ENCODE measurements around the gene RALGPS1.

RALGPS1 gene

GRCh38 chr9:127142291-127142690 is 227.7 kb downstream of the RALGPS1 start:
- TF ChIP-seq GABPA (IDR thresholded peaks at IDR 0.05; ENCODE audit: low read depth) (no peak), POLR2AphosphoS5 (IDR thresholded peaks at IDR 0.05; ENCODE audit: low read depth) (no peak), REST (IDR thresholded peaks at IDR 0.05; ENCODE audit: insufficient replicate concordance, low read depth) (no peak), SPI1 (IDR thresholded peaks at IDR 0.05; ENCODE audit: borderline replicate concordance, low read depth) (no peak)
- TF ChIP-seq, protein P1, sequence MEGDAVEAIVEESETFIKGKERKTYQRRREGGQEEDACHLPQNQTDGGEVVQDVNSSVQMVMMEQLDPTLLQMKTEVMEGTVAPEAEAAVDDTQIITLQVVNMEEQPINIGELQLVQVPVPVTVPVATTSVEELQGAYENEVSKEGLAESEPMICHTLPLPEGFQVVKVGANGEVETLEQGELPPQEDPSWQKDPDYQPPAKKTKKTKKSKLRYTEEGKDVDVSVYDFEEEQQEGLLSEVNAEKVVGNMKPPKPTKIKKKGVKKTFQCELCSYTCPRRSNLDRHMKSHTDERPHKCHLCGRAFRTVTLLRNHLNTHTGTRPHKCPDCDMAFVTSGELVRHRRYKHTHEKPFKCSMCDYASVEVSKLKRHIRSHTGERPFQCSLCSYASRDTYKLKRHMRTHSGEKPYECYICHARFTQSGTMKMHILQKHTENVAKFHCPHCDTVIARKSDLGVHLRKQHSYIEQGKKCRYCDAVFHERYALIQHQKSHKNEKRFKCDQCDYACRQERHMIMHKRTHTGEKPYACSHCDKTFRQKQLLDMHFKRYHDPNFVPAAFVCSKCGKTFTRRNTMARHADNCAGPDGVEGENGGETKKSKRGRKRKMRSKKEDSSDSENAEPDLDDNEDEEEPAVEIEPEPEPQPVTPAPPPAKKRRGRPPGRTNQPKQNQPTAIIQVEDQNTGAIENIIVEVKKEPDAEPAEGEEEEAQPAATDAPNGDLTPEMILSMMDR (IDR thresholded peaks at IDR 0.05; ENCODE audit: insufficient read depth, low read length), result no peak
- Histone ChIP-seq H3K27me3 (ENCODE audit: insufficient read depth, poor library complexity, severe bottlenecking) (peaks cover 5% of the 10 kb centered on the region), H3K27ac (replicated peaks) (no peak overlapping the region), H3K4me3 (replicated peaks; ENCODE audit: insufficient read depth, low read length) (no peak overlapping the region)
- no peak for DNase-seq (ENCODE audit: low read depth in 1 of 2, low spot score in 1 of 2)

- DNase-seq (ENCODE audit: low read depth in 1 of 2, low spot score in 1 of 2), result no peak
- TF ChIP-seq SPI1 (IDR thresholded peaks at IDR 0.05; ENCODE audit: borderline replicate concordance, low read depth) (no peak), REST (IDR thresholded peaks at IDR 0.05; ENCODE audit: insufficient replicate concordance, low read depth) (no peak), GABPA (IDR thresholded peaks at IDR 0.05; ENCODE audit: low read depth) (no peak), POLR2AphosphoS5 (IDR thresholded peaks at IDR 0.05; ENCODE audit: low read depth) (no peak)
- TF ChIP-seq, protein P1 (IDR thresholded peaks at IDR 0.05; ENCODE audit: insufficient read depth, low read length), result no peak
- H3K27ac ChIP-seq (replicated peaks), result no peak overlapping the region
- H3K27me3 ChIP-seq (ENCODE audit: insufficient read depth, poor library complexity, severe bottlenecking), result peaks cover 5% of the 10 kb centered on the region
- H3K4me3 ChIP-seq (replicated peaks; ENCODE audit: insufficient read depth, low read length), result no peak overlapping the region
Observed at GRCh38 chr9:127142931-127143464, 228.4 kb downstream of the RALGPS1 start.

GRCh38 chr9:127143920-127144465 is 229.4 kb downstream of the RALGPS1 start:
- no peak overlapping the region for H3K27ac ChIP-seq (replicated peaks)
- TF ChIP-seq SPI1 (IDR thresholded peaks at IDR 0.05; ENCODE audit: borderline replicate concordance, low read depth) (no peak), REST (IDR thresholded peaks at IDR 0.05; ENCODE audit: insufficient replicate concordance, low read depth) (no peak), POLR2AphosphoS5 (IDR thresholded peaks at IDR 0.05; ENCODE audit: low read depth) (no peak), GABPA (IDR thresholded peaks at IDR 0.05; ENCODE audit: low read depth) (no peak)
- TF ChIP-seq, protein P1 (IDR thresholded peaks at IDR 0.05; ENCODE audit: insufficient read depth, low read length), result no peak
- H3K27me3 ChIP-seq (ENCODE audit: insufficient read depth, poor library complexity, severe bottlenecking), result peaks cover 3% of the 10 kb centered on the region
- no peak overlapping the region for H3K4me3 ChIP-seq (replicated peaks; ENCODE audit: insufficient read depth, low read length)
- DNase-seq (ENCODE audit: low read depth in 1 of 2, low spot score in 1 of 2), result no peak
